Superior temporal gyrus (tissue), 1 donor: ENCODE measurements around the gene AGPAT3.

Experiments used
- DNase-seq: peaks from one replicate; pipeline ENCODE4 v3.0.0-alpha.2; 2016; ENCODE audit errors: extremely low spot score

Gene AGPAT3

DNA sequence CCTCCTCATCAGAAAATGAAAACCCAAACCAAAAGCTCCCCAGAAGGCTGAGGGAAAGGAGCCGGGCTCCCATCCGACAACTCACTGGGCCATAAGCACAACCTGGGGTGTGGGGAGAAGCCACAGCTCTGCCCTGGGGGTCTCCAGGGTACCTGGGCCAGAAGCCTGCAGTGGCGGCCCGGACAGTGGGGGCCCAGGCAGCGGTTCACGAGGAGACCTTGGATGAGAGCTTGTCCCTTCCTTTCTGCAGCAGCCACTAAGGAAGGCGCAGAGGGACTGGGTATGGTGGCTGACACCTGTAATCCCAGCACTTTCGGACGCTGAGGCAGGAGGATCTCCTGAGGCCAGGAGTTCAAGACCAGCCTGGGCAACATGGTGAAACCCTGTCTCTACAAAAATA is 129.6 kb downstream of the AGPAT3 start:
- DNase-seq, result no peak

DNA sequence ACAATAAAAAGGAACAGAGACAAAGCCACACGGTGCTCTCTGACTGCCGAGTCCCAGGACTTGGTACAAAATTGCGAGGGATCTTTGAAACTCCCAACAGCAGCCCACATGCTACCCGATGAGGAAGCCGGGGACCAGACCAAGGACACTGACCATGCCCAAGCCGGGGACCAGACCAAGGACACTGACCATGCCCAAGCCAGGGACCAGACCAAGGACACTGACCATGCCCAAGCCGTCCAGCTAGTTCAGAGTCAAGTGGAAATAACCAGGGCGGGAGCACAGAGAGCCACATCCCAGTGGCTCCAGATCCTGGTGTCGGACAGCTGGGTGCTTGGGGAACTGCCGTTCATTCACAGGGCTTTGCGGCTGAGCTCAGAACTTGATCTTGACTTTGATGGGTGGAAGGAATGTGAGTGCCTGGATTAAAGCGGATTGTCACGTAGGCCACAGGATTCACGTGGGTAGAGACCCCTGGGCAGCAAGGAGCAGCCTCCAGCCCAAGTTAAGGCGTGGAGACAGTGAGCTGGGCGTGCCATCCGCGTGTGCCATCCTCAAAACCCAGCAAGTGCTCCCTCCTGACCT is 130.6 kb downstream of the AGPAT3 start:
- no peak for DNase-seq

- DNase-seq, result no peak
Observed at GRCh38 chr21:43997766-43998742, 133.0 kb downstream of the AGPAT3 start.

- peak; percentile 87 for DNase-seq
Observed at GRCh38 chr21:44000360-44000759, 135.3 kb downstream of the AGPAT3 start.

DNA sequence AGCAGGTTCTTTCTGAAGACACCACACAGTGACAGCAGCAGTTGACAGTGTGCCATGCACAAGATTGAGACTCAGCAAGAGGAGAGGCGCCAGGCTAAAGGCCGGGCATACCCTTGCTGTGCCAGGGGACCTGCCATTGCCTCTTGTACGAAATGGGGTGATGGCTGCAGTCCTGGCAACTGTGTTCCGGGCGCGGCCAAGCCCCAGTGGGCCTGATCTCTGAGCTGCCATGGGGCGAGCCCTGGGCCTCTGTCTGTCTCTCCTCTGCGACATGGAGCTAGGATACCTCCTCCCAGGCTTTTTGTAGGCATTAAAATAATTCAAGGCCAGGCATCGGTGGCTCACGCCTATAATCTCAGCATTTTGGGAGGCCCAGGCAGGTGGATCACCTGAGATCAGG is 137.5 kb downstream of the AGPAT3 start:
- no peak for DNase-seq

GRCh38 chr21:44003307-44003966 is 138.4 kb downstream of the AGPAT3 start:
- DNase-seq, result no peak

DNA sequence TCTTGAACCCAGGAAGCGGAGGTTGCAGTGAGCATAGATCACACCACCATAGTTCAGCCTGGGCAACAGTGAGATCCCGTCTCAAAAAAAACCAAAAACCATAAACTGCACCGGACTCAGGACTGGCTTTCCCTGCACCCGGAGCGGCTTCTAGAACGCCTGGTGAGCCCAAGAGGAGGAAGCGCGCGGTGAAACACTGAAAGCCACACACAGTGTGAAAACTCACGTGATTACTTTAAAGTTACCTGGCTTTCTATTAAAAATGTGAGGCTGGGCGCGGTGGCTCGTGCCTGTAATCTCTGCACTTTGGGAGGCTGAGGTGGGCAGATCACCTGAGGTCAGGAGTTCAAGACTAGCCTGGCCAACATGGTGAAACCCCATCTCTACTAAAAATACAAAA is 140.0 kb downstream of the AGPAT3 start:
- no peak for DNase-seq

- DNase-seq, result no peak
Observed at GRCh38 chr21:44005593-44005992, 140.6 kb downstream of the AGPAT3 start.

GRCh38 chr21:44006017-44006619 is 141.1 kb downstream of the AGPAT3 start:
- DNase-seq, result no peak

DNA sequence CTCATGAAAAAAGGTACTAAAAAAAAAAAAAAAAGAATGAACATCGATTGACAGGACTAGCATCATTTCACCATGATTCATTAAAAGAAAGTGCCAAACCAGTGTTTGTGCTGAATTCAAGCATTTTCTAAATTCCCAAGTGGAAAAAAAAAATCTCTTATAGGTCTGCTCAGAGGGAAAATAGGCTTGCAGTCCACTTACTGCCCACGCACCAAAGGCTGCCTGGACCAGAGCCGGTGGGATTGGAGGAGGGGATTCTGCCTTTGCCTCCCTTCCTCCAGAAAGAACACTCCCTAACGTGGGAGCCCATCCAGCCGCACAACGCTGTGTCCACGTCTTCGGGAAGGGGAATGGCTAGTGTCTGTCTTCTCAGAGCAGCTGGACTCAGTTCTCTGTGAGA is 141.6 kb downstream of the AGPAT3 start:
- DNase-seq, result no peak

GRCh38 chr21:44010429-44010828 is 145.4 kb downstream of the AGPAT3 start:
- DNase-seq, result no peak

GRCh38 chr21:44011123-44011522 is 146.1 kb downstream of the AGPAT3 start:
- DNase-seq, result no peak

- peak; percentile 83 for DNase-seq
Observed at GRCh38 chr21:44011579-44012473, 146.8 kb downstream of the AGPAT3 start, which contains the start of gene TRAPPC10. TRAPPC10 (plus strand) TSS chr21:44012309; CDS start chr21:44012494, 185 bp downstream.

- DNase-seq, result no peak
Observed at GRCh38 chr21:44012474-44013379, 147.7 kb downstream of the AGPAT3 start.

DNA sequence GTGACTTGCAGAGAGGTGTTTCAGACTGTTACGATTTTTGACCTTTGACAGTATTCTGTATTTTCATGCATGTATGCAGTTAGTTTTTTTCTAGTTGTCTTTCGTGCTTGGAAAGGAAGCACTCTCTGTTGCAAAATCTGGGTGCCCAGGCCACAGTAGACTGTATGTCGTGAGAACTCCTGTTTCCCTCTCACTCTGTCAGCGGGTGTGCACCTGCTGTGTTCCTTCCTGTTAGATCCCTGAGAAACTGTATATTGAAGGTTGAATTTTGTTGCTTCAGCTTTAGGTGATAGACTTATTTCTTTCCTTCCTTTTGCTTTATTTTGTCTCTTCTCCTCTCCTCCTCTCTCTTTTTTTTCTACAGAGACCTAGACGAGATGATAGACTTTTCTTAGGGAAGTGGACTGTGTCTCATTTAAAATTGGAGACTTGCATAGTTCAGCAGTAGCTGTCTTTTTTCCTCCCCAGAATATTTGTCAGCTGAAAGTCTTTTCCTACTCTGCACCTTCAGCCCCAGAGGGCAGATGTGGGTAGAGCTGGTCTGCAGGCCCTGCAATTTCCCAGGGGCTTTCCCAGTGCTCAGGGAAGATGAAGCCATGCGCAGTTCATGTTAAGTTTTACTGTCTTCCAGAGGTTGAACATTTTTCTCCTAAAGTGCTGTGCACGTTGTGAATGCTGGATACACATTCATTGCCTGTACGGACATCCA is 148.5 kb downstream of the AGPAT3 start:
- no peak for DNase-seq

DNA sequence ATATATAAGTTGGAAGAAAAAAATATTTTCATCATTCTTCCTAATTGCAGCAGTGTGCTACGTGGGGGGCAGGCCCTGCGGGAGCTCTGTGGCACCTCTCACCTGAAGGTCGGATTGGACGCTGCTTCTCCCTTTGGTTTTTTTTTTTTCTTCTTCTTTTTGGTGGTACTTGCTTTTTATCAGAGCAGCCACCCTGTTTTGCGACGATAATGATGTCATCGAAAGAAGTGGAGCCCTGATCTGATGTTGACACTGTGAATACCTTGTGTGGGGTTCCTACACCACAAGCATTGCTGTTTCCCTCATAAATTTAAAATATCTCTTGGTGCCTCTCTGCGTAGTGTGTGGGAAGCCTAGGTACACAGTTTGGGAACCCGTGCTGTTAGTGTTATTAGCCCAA is 152.6 kb downstream of the AGPAT3 start:
- DNase-seq, result no peak

GRCh38 chr21:44018127-44018526 is 153.1 kb downstream of the AGPAT3 start:
- no peak for DNase-seq

DNA sequence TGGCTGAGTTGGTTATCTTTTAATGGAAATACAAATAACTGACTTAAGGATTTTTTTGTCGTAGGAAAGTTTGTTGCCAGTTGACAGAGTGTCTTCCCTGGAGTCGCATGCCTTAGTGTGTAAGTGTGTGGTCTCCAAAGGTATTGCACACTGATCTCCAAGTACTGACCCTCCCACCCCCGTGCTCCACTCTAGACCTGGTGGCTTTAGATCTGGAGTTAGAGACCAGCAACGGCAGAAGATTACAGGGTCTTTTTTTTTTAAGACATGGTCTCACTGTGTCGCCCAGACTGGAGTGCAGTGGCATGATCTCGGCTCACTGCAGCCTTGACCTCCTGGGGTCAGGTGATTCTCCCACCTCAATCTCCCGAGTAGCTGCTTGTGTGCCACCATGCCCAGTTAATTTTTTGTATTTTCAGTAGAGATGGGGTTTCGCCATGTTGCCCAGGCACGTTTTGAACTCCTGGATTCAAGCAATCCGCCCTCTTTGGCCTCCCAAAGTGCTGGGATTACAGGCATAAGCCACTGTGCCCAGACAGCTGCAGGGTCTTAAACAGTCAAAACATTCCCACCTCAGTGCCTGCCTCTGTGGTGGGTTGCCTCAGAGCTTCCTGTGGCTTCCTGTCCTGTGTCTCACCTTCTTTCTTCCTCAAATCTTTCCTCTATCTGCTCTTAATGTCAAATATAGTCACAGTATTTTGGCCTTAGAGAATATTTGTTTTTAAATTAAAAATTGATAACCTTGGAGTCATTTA is 154.0 kb downstream of the AGPAT3 start:
- no peak for DNase-seq

- no peak for DNase-seq
Observed at GRCh38 chr21:44019568-44019958, 154.5 kb downstream of the AGPAT3 start.
